ENCODE measurements around the gene SH3BP5.

The SH3BP5 gene

GRCh38 chr3:15310491-15311370, 21.7 kb downstream of the SH3BP5 start:
- in situ Hi-C loops (cut with MboI; ENCODE audit: low sequenced_read_pairs) = no loop called here
- H3K4me1 ChIP-seq = peaks cover 19% of the 10 kb centered on the region
- no peak overlapping the region for H3K4me3 ChIP-seq

GRCh38 chr3:15309662-15310335, 22.6 kb downstream of the SH3BP5 start:
- no peak overlapping the region for H3K4me3 ChIP-seq
- in situ Hi-C loops (cut with MboI; ENCODE audit: low sequenced_read_pairs) = no loop called here
- no peak for DNase-seq (ENCODE audit: low spot score in 2 of 2)

More at GRCh38 chr3:15310491-15311370, 21.7 kb downstream of the SH3BP5 start:
- DNase-seq (ENCODE audit: low spot score in 2 of 2) = no peak
- H3K27me3 ChIP-seq (ENCODE audit: low read depth) = no peaks in the 10 kb centered on the region
- no peaks in the 10 kb centered on the region for H3K36me3 ChIP-seq (replicated peaks)
- H3K9me3 ChIP-seq = no peaks in the 10 kb centered on the region

GRCh38 chr3:15307580-15307979, 24.8 kb downstream of the SH3BP5 start:
- Histone ChIP-seq H3K36me3 (replicated peaks) (no peaks in the 10 kb centered on the region), H3K9me3 (no peaks in the 10 kb centered on the region), H3K4me1 (peaks cover 18% of the 10 kb centered on the region), H3K27me3 (ENCODE audit: low read depth) (no peaks in the 10 kb centered on the region), H3K4me3 (no peak overlapping the region)
- DNase-seq (ENCODE audit: low spot score in 2 of 2) = no peak
- in situ Hi-C loops (cut with MboI; ENCODE audit: low sequenced_read_pairs) = no loop called here

More at GRCh38 chr3:15309662-15310335, 22.6 kb downstream of the SH3BP5 start:
- Histone ChIP-seq H3K36me3 (replicated peaks) (no peaks in the 10 kb centered on the region), H3K4me1 (peaks cover 19% of the 10 kb centered on the region), H3K27me3 (ENCODE audit: low read depth) (no peaks in the 10 kb centered on the region), H3K9me3 (no peaks in the 10 kb centered on the region)

- Histone ChIP-seq H3K36me3 (replicated peaks) (no peaks in the 10 kb centered on the region), H3K9me3 (no peaks in the 10 kb centered on the region), H3K27me3 (ENCODE audit: low read depth) (no peaks in the 10 kb centered on the region), H3K4me3 (no peak overlapping the region), H3K4me1 (peaks cover 16% of the 10 kb centered on the region)
- no peak for DNase-seq (ENCODE audit: low spot score in 2 of 2)
- in situ Hi-C loops (cut with MboI; ENCODE audit: low sequenced_read_pairs) = no loop called here
Measured at GRCh38 chr3:15306979-15307359, 25.4 kb downstream of the SH3BP5 start.

- DNase-seq (ENCODE audit: low spot score in 2 of 2) = peak in 1 of 2 experiments; percentile 37
- no peak overlapping the region for H3K4me3 ChIP-seq
- peaks cover 10% of the 10 kb centered on the region for H3K4me1 ChIP-seq
- in situ Hi-C loops (cut with MboI; ENCODE audit: low sequenced_read_pairs) = no loop called here
- H3K9me3 ChIP-seq = no peaks in the 10 kb centered on the region
- no peaks in the 10 kb centered on the region for H3K36me3 ChIP-seq (replicated peaks)
- H3K27me3 ChIP-seq (ENCODE audit: low read depth) = no peaks in the 10 kb centered on the region
Measured at GRCh38 chr3:15305359-15305844, 27.0 kb downstream of the SH3BP5 start.

GRCh38 chr3:15303728-15304127, 28.7 kb downstream of the SH3BP5 start:
- in situ Hi-C loops (cut with MboI; ENCODE audit: low sequenced_read_pairs) = no loop called here
- no peaks in the 10 kb centered on the region for H3K36me3 ChIP-seq (replicated peaks)
- peaks cover 5% of the 10 kb centered on the region; the same call in 1 of the 2 replicates for H3K4me1 ChIP-seq
- no peaks in the 10 kb centered on the region for H3K9me3 ChIP-seq
- no peaks in the 10 kb centered on the region for H3K27me3 ChIP-seq (ENCODE audit: low read depth)
- H3K4me3 ChIP-seq = no peak overlapping the region
- DNase-seq (ENCODE audit: low spot score in 2 of 2) = no peak

GRCh38 chr3:15303216-15303615, 29.2 kb downstream of the SH3BP5 start:
- no peaks in the 10 kb centered on the region for H3K9me3 ChIP-seq
- no peak for DNase-seq (ENCODE audit: low spot score in 2 of 2)
- H3K4me1 ChIP-seq = peaks cover under 1% of the 10 kb centered on the region; the same call in 1 of the 2 replicates
- in situ Hi-C loops (cut with MboI; ENCODE audit: low sequenced_read_pairs) = no loop called here
- H3K27me3 ChIP-seq (ENCODE audit: low read depth) = no peaks in the 10 kb centered on the region
- no peaks in the 10 kb centered on the region for H3K36me3 ChIP-seq (replicated peaks)
- H3K4me3 ChIP-seq = no peak overlapping the region

- H3K27me3 ChIP-seq (ENCODE audit: low read depth) = no peaks in the 10 kb centered on the region
- no peak for DNase-seq (ENCODE audit: low spot score in 2 of 2)
- H3K36me3 ChIP-seq (replicated peaks) = no peaks in the 10 kb centered on the region
- no peaks in the 10 kb centered on the region for H3K9me3 ChIP-seq
- H3K4me1 ChIP-seq = peaks cover 5% of the 10 kb centered on the region; the same call in 1 of the 2 replicates
- no peak overlapping the region for H3K4me3 ChIP-seq
- in situ Hi-C loops (cut with MboI; ENCODE audit: low sequenced_read_pairs) = no loop called here
Measured at GRCh38 chr3:15301761-15302160, 30.6 kb downstream of the SH3BP5 start.

GRCh38 chr3:15300323-15301078, 31.9 kb downstream of the SH3BP5 start:
- Histone ChIP-seq H3K4me3 (no peak overlapping the region), H3K36me3 (replicated peaks) (no peaks in the 10 kb centered on the region), H3K4me1 (peaks cover 5% of the 10 kb centered on the region; the same call in 1 of the 2 replicates), H3K9me3 (no peaks in the 10 kb centered on the region), H3K27me3 (ENCODE audit: low read depth) (no peaks in the 10 kb centered on the region)
- no peak for DNase-seq (ENCODE audit: low spot score in 2 of 2)
- in situ Hi-C loops (cut with MboI; ENCODE audit: low sequenced_read_pairs) = no loop called here

GRCh38 chr3:15299036-15299435, 33.4 kb downstream of the SH3BP5 start:
- Histone ChIP-seq H3K9me3 (no peaks in the 10 kb centered on the region), H3K4me1 (peaks cover 5% of the 10 kb centered on the region; the same call in 1 of the 2 replicates), H3K27me3 (ENCODE audit: low read depth) (no peaks in the 10 kb centered on the region), H3K36me3 (replicated peaks) (no peaks in the 10 kb centered on the region), H3K4me3 (no peak overlapping the region)
- in situ Hi-C loops (cut with MboI; ENCODE audit: low sequenced_read_pairs) = no loop called here
- DNase-seq (ENCODE audit: low spot score in 2 of 2) = no peak

GRCh38 chr3:15298504-15298903, 33.9 kb downstream of the SH3BP5 start:
- in situ Hi-C loops (cut with MboI; ENCODE audit: low sequenced_read_pairs) = no loop called here
- peaks cover 5% of the 10 kb centered on the region; the same call in 1 of the 2 replicates for H3K4me1 ChIP-seq

GRCh38 chr3:15297608-15298350, 34.6 kb downstream of the SH3BP5 start:
- Histone ChIP-seq H3K36me3 (replicated peaks) (no peaks in the 10 kb centered on the region), H3K4me3 (no peak overlapping the region), H3K27me3 (ENCODE audit: low read depth) (no peaks in the 10 kb centered on the region), H3K4me1 (peaks cover 5% of the 10 kb centered on the region; the same call in 1 of the 2 replicates), H3K9me3 (no peaks in the 10 kb centered on the region)
- no peak for DNase-seq (ENCODE audit: low spot score in 2 of 2)
- in situ Hi-C loops (cut with MboI; ENCODE audit: low sequenced_read_pairs) = no loop called here

More at GRCh38 chr3:15298504-15298903, 33.9 kb downstream of the SH3BP5 start:
- Histone ChIP-seq H3K27me3 (ENCODE audit: low read depth) (no peaks in the 10 kb centered on the region), H3K9me3 (no peaks in the 10 kb centered on the region), H3K4me3 (no peak overlapping the region), H3K36me3 (replicated peaks) (no peaks in the 10 kb centered on the region)
- no peak for DNase-seq (ENCODE audit: low spot score in 2 of 2)

GRCh38 chr3:15295506-15295905, 36.9 kb downstream of the SH3BP5 start:
- no peaks in the 10 kb centered on the region for H3K27me3 ChIP-seq (ENCODE audit: low read depth)
- DNase-seq (ENCODE audit: low spot score in 2 of 2) = no peak
- H3K4me1 ChIP-seq = peaks cover 5% of the 10 kb centered on the region; the same call in 1 of the 2 replicates
- H3K9me3 ChIP-seq = no peaks in the 10 kb centered on the region
- in situ Hi-C loops (cut with MboI; ENCODE audit: low sequenced_read_pairs) = no loop called here
- H3K36me3 ChIP-seq (replicated peaks) = no peaks in the 10 kb centered on the region
- no peak overlapping the region for H3K4me3 ChIP-seq
